Fibroblast of skin of right biceps (primary cell): ENCODE data around the gene AANAT.
A peak's percentile ranks its signal among the peaks of the same experiment; 100 is the strongest.

Source experiments
- DNase-seq: peaks from one replicate; pipeline ENCODE4 v3.0.0-alpha.2; 2013

Gene AANAT

GRCh38 chr17:76467366-76467765 lies at the start of gene AANAT:
Gene AANAT (plus strand): TSS chr17:76467603. CDS start chr17:76468747, 1,144 bp downstream.
- no peak for DNase-seq

- DNase-seq = no peak
Observed at GRCh38 chr17:76419576-76420260, 47.7 kb upstream of the AANAT start.

GRCh38 chr17:76420356-76421043 lies 46.9 kb upstream of the AANAT start:
- DNase-seq = no peak

- DNase-seq = peak; percentile 60
Observed at GRCh38 chr17:76421044-76421407, 46.4 kb upstream of the AANAT start.

GRCh38 chr17:76422406-76422805 lies 45.0 kb upstream of the AANAT start:
- no peak for DNase-seq

- no peak for DNase-seq
Observed at GRCh38 chr17:76422860-76423259, 44.5 kb upstream of the AANAT start.

GRCh38 chr17:76426853-76427252 lies 40.5 kb upstream of the AANAT start:
- DNase-seq = no peak

GRCh38 chr17:76427501-76428231 lies 39.7 kb upstream of the AANAT start:
- no peak for DNase-seq

GRCh38 chr17:76428511-76428910 lies 38.9 kb upstream of the AANAT start:
- no peak for DNase-seq

GRCh38 chr17:76431509-76431908 lies 35.9 kb upstream of the AANAT start:
- DNase-seq = no peak

GRCh38 chr17:76432004-76432403 lies 35.4 kb upstream of the AANAT start:
- peak; percentile 9 for DNase-seq

GRCh38 chr17:76432712-76433336 lies 34.6 kb upstream of the AANAT start:
- peak; percentile 31 for DNase-seq

- DNase-seq = no peak
Observed at GRCh38 chr17:76433693-76434092, 33.7 kb upstream of the AANAT start.

GRCh38 chr17:76434870-76435269 lies 32.5 kb upstream of the AANAT start:
- DNase-seq = no peak

GRCh38 chr17:76435751-76436150 lies 31.7 kb upstream of the AANAT start:
- DNase-seq = no peak

- DNase-seq = no peak
Observed at GRCh38 chr17:76437467-76438402, 29.7 kb upstream of the AANAT start.

- no peak for DNase-seq
Observed at GRCh38 chr17:76438906-76439305, 28.5 kb upstream of the AANAT start.

GRCh38 chr17:76439314-76439928 lies 28.0 kb upstream of the AANAT start:
- no peak for DNase-seq

- no peak for DNase-seq
Observed at GRCh38 chr17:76440751-76441362, 26.5 kb upstream of the AANAT start.

GRCh38 chr17:76441686-76442340 lies 25.6 kb upstream of the AANAT start:
- no peak for DNase-seq
